ENCODE results near the gene GINS2.

GINS2 gene

DNA sequence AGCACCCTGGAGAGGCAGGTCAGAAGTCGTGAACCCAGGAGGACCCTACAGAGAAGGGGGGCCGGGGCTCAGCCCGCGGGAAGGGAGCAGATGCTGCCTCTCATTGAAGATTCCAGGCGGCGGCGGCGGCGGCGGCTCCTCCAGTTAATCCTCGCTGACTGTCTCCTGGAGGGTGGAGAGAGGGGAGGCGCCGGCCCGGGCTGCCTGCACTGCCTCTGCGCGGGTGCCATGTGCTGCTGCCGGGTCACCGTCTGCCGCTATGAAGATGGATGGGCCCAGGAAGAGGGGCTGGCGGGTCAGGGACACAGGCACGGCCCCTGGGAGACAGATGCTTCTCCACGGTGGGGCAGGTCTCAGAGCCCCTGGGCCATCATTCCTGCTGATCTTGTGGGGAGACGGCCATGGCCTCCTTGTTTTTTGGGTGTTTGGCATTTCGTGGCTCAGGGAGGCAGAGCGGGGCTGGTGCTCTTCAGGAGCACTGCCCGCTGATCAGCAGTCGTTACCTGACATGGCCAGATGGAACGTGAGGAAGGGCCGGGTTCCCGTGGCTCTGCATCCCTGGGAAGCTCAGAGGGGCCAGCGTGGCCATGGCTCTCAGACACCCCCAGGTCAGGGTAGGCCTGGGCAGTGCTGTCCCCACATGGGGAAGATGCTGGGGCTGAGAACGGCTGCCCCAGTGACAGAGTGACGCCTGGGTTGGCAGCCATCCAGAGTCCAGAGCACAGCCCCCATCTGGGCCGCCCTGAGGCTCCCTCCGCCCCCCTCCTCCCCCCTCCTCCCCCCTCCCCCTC, 36.1 kb downstream of the GINS2 start:
- DNase-seq, result peak; percentile 36

DNA sequence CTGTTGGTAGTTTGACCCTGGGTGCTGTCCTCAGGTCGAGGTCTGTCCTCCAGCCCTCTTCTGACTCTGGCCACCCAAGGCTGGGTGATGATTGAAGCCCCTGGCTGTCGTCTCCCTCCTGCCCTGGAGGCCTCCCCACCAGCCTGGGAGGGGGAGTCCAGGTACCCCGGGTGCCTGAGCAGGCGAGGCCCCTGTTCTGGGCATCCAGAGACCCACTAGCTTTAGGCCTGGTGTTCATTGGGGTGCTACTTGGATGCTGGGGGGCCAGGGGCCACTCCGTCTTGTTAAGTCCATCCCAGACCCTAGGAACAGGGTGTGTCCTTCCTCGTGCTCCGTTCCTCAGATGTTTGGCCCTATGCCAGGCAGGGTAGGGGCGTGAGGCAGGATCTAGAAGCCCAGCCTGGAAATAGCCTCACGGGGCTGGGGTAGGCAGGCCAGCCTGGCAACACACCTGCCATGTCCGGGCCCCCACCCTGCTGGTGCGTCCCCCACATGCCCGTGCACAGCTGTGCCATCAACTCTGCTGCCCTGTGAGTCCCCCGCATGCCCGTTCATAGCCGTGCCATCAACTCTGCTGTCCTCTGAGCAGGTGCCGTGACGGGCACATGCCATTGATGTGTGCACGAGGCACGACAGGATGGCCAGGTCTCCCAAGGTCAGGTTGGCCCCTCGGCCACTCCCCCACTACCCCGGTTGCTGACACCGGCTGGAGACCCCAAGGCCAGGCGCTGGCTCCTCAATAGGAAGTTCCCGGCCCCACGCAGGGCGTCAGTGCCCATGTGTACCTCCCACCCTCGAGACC, 36.9 kb downstream of the GINS2 start:
- no peak for DNase-seq

DNA sequence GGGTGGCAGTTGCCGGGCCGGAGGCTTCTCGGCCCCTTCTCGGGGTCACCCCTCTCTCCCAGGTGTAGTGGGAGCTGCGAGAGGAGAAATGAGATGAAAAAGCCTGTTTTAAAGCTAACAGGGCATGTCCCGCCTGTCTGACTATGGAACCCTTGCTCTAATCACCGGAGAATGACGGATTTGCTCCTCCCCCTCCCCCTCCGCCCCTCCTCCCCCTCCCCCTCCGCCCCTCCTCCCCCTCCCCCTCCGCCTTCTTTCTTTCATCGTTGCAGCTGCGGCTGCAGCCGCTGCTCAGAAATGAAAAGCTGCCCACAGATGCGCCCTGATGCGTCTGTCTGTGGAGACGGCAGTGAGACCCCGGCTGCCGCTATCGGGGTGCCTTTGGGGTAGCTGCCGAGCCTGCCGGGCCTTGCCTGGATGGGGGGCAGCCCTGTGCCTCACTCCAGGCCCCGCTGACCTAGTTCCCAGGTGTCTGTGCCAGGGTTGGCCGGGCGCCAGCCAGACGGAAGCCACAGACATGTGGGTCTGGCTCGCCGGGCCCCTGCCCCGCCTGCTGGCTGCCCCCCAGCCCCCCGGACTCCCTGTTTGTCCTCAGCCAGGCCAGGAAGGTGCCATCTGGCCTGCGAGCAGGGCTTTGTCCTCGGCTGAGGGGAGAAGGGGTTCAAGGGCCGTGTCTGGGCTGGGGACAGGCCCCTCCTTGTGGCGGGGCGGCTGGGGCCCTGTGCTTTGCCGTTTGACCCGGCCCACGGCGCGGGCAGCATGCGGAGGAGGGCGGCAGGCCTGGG, 37.7 kb downstream of the GINS2 start:
- no peak for DNase-seq

DNA sequence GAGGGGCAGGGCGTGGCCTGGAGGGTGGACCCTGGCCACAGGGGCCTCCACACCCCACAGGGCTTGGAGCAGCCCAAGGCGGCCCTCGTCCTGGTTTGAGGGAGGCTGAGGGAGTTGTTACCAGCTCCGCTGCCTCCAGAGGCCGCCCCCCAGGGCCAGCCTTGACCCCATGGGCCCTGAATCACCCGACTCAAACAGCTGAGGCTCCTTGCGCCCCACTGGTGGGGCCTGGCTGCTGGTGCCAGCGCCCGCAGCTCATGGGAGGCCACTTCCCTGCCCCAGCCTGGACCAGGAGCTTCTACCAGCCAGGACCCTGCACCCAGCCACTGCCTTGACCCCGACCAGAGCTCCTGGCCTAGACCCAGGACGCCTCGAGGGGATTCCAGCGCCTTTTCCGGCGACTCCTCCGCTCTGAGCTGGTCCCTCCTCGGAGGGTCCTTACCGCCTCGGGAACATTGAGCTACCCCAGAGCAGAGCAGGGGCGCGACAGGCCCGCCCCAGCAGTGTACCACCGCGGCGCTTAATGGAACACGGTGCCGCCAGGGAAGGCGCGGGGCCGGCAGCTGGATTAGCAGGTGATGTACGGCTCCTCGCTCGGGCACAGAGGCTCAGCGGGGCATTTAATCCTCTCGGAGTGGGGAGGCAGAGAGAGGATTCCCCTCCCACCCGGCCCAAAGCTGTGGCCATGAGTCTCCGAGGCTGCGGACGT, 38.5 kb downstream of the GINS2 start:
- no peak for DNase-seq

DNA sequence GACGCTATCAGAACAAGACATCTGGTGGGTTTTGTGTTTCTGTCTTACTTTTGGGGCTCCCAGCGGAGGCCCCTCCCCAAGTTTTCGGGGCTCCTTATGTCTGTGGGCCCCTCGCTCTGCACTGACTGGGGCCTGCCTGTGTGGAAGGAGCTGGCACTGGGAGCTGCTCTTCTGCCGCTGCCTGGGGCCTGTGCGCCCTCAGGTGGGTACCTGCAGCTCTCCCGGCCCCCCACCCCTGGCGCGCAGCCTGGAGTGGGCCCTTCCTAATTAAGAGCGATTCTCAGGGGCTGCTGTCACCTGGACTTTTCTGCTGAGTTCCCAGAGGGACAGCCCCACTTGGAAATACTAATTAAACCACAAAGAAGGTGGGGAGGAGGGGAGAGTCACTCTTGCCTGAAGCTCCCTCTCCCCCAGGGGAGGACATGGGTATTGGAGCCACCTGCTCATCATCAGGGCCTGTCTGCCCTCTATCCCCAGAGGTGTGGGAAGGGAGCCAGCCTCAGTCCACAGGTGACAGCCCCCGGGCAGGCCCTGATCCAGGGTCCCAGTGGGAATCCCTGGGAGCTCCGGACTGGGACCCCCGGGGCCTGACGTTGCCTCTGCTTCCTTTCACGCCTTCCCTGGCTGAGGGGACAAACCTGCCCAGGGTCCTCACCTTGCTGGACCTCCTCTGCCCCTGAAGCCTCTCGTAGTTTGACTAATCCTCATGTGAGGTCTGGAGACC, 39.2 kb downstream of the GINS2 start:
- DNase-seq, result no peak

DNA sequence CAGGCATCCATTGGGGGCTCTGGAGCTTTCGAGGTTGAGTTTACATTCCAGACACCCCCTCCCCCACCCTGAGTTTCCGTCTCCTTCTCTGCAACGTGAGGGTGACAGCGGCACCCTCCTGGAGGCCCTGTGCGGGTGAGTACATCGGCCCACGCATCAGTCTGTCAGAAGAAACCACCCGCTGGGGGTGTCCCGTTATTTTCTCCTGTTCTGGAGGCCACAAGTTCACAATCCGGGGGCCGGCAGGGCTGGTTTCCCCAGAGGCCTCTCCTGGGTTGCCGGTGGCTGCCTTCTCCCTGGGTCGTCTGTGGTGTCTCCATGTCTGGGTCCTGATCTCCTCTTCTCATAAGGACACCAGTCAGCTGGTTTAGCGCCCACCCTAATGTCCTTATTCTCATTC, 39.9 kb downstream of the GINS2 start:
- no peak for DNase-seq

DNA sequence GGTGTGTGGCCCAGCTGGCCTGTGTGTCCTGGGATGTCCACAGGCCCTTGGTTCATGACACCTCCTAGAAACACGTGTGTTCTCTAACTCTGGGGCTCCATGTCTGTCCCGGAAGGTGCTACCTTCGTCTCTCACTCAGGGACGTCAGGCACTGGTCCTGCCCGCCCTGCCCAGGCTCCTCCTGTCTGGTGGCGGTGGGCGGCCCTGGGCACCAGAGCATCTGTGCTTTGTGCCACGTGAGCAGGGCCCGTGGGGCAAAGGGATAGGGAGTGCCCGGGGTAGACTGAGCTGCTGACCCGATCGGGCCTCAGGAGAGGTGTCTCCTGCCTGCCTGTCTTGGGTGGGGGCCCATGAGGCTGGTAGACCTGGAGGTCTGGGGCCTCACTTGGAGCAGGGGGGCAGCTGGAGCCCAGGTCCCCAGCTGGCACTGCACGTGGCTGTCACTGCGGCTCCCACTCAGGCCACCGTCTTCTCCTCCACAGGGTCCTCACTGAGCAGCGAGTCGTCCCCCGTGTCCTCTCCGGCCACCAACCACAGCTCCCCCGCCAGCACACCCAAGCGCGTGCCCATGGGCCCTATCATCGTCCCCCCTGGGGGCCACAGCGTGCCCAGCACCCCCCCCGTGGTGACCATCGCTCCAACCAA, 40.6 kb downstream of the GINS2 start:
- no peak for DNase-seq

DNA sequence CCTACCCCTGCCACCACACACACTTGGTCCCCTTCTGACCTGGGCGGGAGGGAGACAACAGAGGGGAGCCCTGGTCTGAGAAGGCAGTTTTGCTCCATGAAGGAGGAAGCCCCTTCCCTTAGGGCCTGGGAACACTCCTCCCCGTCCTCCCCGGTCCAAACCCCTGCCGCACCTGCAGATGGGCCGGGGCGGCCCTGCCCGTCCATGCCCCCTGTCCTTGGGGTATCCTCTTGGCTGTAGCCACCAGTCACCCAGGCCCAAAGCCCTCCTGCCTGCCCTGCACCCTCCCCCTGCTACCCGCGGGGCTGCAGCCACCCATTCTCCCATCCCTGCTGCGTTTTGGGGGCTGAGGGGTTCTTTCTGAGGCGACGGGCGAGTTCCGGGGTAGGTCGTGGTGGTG, 41.8 kb downstream of the GINS2 start:
- DNase-seq, result no peak

DNA sequence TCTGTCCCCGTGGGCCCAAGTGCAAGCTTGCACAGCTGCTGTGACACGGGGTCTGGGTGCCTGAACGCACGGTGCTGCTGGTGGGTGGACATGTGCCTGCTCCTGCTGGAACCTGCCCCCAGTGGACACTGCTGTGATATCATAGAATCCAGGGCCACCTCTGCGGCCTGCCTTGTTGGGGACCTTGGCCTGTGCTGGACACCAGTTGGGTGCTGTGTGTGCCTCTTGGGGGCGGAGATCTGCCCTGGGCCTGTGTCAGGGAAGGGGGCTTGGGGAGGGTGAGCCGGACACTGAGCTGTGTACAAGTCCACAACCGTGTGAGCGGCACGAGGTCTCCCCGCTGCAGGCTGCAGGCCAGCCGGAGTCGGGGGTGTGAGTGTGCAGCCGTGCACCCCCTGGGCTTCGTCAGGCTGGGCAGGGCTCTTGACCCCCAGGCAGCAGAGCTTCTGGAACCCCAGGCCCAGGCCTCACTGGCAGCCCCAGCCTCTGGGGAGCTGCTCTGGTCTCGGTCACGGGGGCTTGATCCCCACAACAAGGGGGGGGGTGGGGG, 42.3 kb downstream of the GINS2 start:
- DNase-seq, result no peak

DNA sequence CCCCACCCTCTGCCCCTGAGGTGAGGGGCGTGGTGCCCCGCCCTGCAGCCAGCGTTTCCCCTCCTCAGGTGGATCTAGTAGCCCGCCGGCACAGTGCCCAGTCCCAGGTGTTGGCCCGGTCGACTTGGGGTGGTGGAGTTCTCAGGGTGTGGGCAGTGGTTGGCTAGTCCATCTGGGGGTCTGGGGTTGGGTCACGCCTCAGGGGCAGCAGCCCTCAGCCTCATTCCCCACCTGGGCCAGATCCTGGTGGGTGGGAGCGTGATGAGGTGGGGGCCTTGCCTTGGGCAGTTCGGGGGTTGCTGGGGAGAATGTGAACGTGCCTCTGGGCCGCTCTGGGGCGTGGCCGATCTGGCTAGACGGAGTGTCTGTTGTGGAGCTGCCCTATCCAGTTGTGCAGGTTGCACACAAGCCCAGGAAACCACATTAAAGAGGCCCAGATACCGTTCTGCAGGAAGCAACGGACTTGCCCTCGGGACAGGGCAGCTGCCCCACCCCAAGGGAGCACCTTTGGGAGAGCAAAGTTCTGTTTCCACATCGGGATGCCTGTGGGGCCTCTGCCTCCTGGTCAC, 43.6 kb downstream of the GINS2 start:
- no peak for DNase-seq

DNA sequence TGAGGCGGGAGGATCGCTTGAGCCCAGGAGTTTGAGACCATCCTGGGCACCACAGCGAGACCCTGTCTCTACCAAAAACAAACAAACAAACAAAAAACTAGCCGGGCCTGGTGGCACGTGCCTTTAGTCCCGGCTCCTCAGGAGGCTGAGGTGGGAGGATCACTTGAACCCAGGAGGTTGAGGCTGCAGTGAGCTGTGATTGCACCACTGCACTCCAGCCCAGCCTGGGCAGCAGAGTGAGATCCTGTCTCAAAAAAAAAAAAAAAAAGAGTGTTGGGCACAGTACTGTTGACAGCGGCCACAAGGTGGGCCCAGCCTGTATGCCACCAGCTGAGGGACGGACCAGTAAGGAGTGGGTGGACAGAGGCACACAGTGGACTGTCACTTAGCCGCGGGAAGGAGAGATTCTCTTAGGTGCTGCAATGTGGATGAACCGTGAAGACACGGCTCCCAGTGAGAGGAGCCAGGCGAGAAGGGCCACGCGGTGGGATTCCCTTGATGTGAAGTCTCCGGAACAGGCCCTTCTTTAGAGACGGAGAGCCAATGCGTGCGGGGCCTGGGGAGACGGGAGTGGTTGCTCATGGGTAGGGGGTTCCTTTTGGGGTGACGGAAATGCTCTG, 44.6 kb downstream of the GINS2 start:
- DNase-seq, result no peak

DNA sequence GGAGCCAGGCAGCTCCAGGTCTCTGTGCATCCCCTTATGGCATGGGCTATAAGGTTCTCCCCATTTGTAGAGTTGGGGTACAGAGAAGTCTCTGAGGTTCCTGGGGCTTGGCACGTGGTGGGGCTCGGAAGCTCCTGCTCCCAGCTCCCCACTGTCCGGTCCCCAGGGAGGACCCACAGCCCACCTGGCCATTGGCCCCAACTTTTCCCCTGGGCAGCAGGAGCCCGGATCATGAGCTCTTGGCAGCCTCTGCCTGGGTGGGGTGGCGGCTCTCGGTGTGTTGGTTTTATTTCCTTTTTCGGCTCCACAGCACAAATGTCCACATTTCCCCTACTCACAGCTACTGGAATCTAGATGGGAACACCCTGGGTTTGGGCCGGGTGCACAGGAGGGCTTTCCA, 45.1 kb downstream of the GINS2 start:
- DNase-seq, result no peak

DNA sequence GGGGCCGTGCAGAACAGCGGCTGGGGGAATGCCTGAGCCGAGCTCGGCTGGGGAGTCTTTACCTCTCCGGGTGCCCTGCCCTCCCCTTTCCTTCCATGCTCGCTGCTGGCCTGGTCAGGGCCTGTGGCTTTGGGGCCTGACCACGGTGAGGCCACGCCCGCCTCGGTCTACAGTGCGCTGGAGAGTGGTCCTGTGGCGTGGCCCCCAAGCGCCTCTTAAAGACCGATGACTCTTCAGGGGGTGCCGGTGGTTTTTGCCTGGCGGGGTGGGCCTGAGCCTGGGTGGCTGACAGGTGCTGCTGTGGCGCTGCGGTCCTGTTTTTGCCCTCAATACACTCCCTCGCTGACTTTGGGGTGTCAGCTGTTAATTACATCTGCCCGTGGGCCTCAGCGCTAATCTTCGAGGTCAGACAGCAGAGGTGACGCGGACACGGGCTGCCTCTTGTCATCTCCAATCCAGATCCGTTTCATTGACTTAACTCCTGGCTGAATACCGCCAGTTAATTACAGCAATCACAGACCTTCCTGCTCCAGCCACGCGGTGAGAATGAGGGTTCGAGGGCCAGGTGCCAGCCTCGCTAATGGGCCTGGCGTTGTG, 45.9 kb downstream of the GINS2 start:
- DNase-seq, result no peak

DNA sequence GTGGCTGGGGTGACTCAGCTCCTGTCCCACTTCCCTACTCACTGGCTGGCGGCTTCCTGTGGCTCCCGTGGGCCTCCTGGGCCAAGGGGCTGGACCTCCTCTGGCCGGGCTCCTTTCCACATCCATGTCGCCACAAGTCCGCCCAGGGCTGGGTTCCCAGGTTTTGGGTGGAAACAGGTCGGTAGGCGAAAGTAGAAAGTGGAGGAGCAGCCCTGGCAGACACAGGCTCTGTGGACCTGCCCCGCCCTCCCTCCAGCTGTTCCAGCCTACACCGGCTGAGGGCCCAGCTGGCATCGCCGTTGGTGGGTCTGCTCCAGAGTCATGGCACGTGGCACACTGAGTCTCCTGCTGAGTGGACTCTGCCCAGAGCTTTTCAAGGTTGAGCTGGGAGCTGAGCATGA, 47.0 kb downstream of the GINS2 start:
- DNase-seq, result no peak

DNA sequence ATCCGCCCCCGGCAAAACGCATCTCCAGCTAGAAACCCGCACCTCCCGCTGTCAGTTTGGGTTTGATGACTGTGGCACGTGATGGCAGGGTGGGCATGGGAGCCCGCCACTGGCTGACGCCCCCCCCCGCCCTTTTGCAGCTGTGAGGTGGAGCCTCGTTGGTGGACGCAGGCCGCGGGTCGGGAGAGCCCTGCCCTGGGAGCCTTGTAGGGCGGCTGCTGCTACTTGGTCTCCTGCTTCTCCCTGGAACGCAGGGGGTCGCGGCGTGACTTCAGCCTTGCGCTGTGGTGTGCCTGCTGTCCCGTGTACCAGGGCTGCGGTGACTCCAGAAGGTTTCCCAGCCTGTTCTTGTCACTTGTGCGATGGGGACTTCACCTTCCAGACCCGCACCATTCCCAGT, 47.4 kb downstream of the GINS2 start:
- no peak for DNase-seq

DNA sequence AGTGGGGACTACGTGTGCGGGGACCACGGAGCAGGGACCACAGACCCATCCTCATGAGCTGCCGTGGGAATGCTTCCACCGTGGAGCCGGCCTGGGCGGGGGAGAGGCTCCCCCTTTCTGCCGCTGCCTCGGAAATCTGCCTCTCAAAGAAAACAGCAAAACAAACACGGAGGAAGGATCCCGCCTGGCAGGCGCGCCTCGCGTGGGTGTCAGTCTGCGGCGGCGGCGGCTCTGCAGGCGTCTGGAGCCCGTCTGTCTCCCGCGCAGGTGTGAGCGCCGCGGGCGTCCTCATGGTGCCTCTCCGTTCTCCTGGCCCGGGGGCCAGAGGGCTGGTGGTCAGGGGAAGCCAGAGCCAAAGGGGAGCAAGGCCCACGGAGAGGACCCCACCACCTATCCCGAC, 48.2 kb downstream of the GINS2 start:
- DNase-seq, result no peak

DNA sequence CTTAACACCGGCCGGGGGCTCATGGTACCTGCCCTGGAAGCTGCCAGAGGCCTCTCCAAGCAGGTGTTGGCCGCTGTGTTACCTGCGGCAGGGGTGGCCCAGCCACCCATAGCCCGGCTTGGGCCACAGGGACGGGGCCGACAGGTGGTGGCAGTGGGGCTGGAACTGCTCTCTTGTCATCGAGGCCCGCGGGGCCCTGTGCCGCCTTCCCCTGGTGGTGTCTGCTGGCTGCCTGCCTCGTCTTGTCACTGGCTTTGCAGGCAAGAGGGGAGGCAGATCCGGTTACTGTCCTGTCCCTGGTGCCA, 48.5 kb downstream of the GINS2 start:
- DNase-seq, result no peak

DNA sequence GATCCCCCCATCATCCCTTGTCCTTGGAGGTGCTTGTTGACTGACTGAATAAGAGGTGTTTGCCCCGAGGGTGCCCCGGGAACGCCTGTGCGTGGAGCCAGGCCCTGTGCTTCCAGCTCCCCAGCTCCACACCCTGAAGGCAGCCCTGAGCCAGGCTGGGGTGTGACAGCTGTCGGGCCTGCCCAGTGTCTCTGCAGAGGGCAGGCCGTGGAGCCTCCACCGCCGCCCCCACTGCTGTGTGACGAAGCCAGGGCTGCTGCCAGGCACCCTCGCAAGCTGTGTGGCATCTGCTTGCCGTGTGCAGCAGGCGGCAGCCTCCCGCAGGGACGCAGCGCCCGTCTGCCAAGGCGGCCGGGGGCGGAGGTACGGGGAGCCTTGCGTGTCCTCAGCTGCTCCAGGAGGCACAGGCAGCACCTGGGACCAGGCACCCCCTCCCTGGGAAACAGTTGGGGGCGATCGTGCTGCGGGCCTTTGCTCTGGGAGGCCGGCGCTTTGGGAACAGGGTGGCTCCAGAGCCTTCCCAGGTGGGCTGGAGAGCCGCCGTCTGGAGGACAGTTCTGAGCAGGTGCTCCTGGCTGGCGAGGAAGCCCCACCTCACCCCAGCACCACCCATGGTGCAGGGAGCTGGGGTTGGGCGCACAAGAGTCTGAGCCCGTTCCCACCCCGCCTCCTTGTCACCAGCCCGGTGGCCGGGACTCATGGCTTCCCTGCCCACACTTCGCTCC, 49.1 kb downstream of the GINS2 start:
- DNase-seq, result no peak

DNA sequence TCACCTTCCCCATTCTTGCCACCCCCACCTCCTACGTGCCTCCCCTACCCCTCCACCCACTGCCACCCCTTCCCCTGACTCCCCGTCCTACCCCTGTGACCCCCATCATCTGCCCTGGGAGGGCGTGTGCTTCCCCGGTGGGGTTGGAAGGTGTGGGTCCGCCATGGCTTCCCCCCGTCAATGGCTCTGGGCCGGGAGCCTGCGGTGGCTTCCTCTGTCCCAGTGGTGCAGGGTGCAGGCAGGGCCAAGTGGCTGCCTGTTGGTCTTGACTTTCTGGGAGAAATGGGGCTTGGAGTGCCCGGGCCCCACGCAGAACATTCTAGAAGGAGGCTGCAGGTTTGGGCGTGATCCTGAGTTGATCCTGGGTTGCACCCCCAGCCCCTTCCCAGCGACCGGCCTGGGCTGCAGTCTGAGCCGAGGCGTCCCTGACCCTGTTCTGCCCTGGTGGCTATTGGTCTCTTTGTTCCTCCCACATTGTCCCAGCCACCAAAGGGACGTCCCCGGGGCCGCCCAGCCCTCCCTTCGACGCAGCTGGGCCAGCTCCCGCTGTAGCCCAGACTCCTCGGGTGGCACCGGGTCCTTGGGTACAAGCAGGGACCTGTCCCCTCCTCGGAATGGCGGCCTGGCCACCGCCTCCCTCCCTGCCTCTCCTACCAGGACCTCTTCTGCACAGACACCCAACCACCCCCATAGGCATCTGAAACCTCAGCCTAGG, 49.9 kb downstream of the GINS2 start:
- no peak for DNase-seq
